Prostate gland (tissue), 2 donors: ENCODE results near the gene BAIAP2. TPM values are rescaled to one million over a fixed set of nuclear protein-coding genes. Genes with fewer than 3 reads are reported as not detected.

Experiments used
- DNase-seq: peaks from one replicate; pipeline ENCODE4 v3.0.0-alpha.2; 2019; ENCODE audit warnings: low spot score
- H3K27ac ChIP-seq, 2 donors: fragments of 200-600 bp; sonication (generic); 2 replicates each; pipeline ENCODE4 v1.5.1; 2017 to 2019
- H3K27me3 ChIP-seq: fragments of 200-600 bp; sonication (generic); replicated peaks from 2 replicates; pipeline ENCODE4 v1.5.1; 2019; ENCODE audit not compliant: insufficient read depth
- H3K36me3 ChIP-seq, 2 donors: fragments of 200-600 bp; sonication (generic); 1 replicate in 1 of 2; 2 replicates in 1 of 2; pipeline versions ENCODE4 v1.5.1 to v1.8.1; 2017 to 2019
- H3K4me1 ChIP-seq: fragments of 200-600 bp; sonication (generic); replicated peaks from 2 replicates; pipeline ENCODE4 v1.5.1; 2019
- H3K4me3 ChIP-seq, 2 donors: fragments of 200-600 bp; sonication (generic); 2 replicates each; pipeline ENCODE4 v1.5.1; 2017 to 2019
- H3K9me3 ChIP-seq: fragments of 200-600 bp; sonication (generic); 2 replicates; pipeline ENCODE4 v1.5.1; 2017
- POLR2A ChIP-seq: fragments of 450-650 bp; IDR thresholded peaks from one replicate; pipeline ENCODE4 v1.6.1; 2016; ENCODE audit warnings: antibody characterized with exemption, mild to moderate bottlenecking
- POLR2AphosphoS5 ChIP-seq: sonication (generic); formaldehyde crosslinking; IDR thresholded peaks from one replicate; pipeline ENCODE4 v1.6.1; 2017; ENCODE audit warnings: antibody characterized with exemption
- WGBS: methylation state at CpG from one replicate; pipeline ENCODE4 v1.1.5; 2018; 5-methylcytosine and 5-hydroxymethylcytosine counted together
- intact Hi-C: fragments of 100-400 bp; cut with DNase I; formaldehyde crosslinking; loops from one replicate; pipeline ENCODE4 v1.14.2; 2022
- total RNA-seq, 2 donors: library from RNA; depleted of rRNA; stranded (reverse); fragments of >200 nt; gene quantifications; one replicate each; pipeline ENCODE4 v1.1.0, GENCODE V29; 2016
- TF ChIP-seq, protein P1 (sequence below), 4 experiments: fragments of 200-600 bp in 2 of 4; fragments of 450-650 bp in 2 of 4; sonication (generic) in 2 of 4; IDR thresholded peaks; 1 replicate in 3 of 4; 2 replicates in 1 of 4; pipeline ENCODE4 v1.5.1; 2016 to 2019; ENCODE audit warnings: antibody characterized with exemption in 4 of 4, mild to moderate bottlenecking in 2 of 4, moderate library complexity in 2 of 4

Gene BAIAP2
- total RNA-seq, 2 donors from 2014 or later = 125 to 148 TPM

DNA sequence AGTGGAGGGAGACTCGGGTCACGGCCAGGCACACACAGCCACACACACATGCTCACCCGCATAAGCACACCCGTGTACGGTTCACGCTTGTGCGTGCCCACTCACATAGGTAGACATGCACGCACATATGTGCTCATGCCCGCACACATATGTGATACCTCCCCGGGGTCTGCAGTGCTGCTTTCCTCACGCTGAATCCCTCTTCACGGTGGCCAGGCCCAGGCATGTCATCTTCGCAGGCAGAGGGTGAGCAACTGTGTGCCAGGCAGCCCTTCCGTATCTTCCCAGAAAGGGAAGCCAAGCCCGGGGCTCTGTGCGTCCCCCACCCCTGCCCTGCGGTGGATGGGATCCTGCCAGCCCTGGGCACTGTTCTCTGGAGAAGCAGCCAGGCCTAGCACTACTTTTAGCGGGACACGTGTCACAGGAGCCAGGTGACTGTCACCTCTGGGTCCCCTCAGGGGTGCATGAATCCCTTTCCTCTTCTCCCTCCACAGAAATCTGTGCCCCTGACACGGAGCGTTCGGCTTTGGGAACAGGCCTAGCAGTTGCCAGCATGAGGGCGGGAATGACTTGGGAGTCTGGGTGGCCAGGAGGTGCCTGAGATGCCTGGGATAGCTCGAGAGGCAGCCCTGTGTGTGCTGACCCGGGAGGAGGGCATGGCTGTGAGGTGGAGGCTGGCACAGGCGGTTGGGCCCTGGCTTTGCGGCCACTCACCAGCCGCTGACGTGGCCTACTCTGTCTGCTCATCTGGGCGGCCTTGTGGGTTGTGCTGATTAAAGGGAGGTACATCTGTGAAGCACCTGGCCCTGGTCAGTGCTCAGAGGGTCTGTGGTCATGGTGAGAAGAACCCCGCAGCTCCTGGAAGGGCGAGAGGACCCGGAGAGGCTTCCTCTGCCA lies 47.5 kb downstream of the BAIAP2 start:
- 48% methylated on average over 31 of the region's 33 CpGs for whole genome bisulfite sequencing
- Histone ChIP-seq H3K27me3 (no peaks in the 10 kb centered on the region), H3K9me3 (no peaks in the 10 kb centered on the region), H3K27ac (peak overlapping the region; percentile 93 to 94), H3K4me1 (peaks cover 55% of the 10 kb centered on the region), H3K36me3 (peaks cover 0 to 6% of the 10 kb centered on the region in 2 donors), H3K4me3 (no peak overlapping the region)
- intact Hi-C loops = no loop called here
- TF ChIP-seq, protein P1, sequence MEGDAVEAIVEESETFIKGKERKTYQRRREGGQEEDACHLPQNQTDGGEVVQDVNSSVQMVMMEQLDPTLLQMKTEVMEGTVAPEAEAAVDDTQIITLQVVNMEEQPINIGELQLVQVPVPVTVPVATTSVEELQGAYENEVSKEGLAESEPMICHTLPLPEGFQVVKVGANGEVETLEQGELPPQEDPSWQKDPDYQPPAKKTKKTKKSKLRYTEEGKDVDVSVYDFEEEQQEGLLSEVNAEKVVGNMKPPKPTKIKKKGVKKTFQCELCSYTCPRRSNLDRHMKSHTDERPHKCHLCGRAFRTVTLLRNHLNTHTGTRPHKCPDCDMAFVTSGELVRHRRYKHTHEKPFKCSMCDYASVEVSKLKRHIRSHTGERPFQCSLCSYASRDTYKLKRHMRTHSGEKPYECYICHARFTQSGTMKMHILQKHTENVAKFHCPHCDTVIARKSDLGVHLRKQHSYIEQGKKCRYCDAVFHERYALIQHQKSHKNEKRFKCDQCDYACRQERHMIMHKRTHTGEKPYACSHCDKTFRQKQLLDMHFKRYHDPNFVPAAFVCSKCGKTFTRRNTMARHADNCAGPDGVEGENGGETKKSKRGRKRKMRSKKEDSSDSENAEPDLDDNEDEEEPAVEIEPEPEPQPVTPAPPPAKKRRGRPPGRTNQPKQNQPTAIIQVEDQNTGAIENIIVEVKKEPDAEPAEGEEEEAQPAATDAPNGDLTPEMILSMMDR (IDR thresholded peaks at IDR 0.05) = no peak
- TF ChIP-seq POLR2AphosphoS5 (peak; percentile 8), POLR2A (no peak)
- no peak for DNase-seq

DNA sequence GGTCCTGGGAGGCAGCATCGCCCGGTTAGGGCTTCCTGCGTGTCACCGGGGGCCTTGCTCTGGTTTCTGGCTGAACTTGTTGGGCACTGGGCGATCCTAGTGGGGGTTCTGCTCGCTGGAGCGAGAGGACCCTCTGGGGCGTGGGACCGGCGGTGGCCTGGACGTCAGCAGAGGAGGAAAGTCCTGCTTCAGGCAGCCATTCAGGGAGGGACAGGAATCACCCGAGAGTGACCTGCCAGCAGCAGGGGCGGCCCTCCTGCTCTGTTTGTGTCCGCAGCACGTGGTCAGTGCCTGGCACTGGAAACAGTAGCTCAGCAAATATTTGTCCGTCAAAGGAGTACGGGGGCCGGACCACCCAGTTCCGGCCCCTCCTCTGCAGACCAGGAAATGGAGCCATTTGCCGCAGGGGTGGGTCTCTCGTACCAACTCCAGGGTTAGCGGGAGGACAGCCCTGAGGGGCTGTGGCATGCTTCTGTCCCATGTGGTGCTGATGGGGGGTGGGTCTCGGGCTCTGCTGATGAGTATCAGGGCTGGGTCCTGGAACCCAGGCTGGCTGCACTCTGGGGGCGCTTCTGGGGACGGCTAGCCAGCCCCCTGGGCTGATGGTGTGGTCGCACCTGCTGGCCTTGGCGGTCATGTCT lies 48.3 kb downstream of the BAIAP2 start:
- intact Hi-C loops = no loop called here
- TF ChIP-seq, protein P1 (IDR thresholded peaks at IDR 0.05) = no peak
- TF ChIP-seq POLR2AphosphoS5 (peak; percentile 84), POLR2A (no peak)
- H3K4me3 ChIP-seq = no peak overlapping the region
- H3K36me3 ChIP-seq = peaks cover 0 to 12% of the 10 kb centered on the region in 2 donors
- no peaks in the 10 kb centered on the region for H3K27me3 ChIP-seq
- 31% methylated on average over 25 of the region's 27 CpGs for WGBS
- peaks cover 55% of the 10 kb centered on the region for H3K4me1 ChIP-seq
- peak; percentile 85 for DNase-seq
- peak overlapping the region; percentile 93 to 94 for H3K27ac ChIP-seq
- no peaks in the 10 kb centered on the region for H3K9me3 ChIP-seq

DNA sequence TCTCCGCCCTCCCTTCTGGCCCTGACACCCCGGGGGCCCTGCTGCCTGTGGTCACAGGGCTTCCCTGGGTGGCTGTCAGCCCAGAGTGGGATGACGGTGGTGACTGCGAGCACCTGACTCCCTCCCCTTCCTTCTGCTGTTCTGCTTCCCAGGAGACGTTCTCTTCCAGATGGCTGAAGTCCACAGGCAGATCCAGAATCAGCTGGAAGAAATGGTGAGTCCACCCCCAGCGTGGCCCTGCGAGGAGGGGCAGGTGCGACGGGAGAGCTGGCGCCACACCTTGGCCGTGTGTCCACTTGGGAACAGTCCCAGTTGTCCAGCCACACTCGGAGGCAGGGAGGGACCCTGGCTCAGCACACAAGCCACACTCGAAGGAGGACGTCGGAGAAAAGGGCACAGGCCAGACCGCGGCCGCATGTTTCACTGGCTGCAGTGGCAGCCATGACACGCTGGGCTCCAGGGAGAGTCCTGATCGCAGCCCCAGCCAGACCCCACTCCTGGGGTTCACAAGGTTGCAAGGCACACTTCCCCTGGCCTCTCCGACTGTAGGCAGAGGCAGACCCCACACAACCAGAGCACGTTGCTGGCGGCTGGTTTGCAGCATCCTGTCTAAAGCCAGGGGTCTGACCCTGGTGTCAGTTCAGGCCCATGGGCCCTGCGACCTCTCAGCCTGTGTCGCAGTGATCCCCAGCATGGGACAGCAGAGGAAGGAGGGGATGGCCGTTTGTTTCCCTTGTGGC lies 49.9 kb downstream of the BAIAP2 start:
- peaks cover 0 to 17% of the 10 kb centered on the region in 2 donors for H3K36me3 ChIP-seq
- peaks cover 55% of the 10 kb centered on the region for H3K4me1 ChIP-seq
- no peak overlapping the region for H3K4me3 ChIP-seq
- H3K27me3 ChIP-seq = no peaks in the 10 kb centered on the region
- intact Hi-C loops = no loop called here
- H3K27ac ChIP-seq = peak overlapping the region; percentile 93 to 94
- TF ChIP-seq, protein P1 (IDR thresholded peaks at IDR 0.05) = no peak
- peak; percentile 94 for TF ChIP-seq POLR2AphosphoS5
- 75% methylated on average over 26 of the region's 26 CpGs for WGBS
- H3K9me3 ChIP-seq = no peaks in the 10 kb centered on the region
- peak; percentile 77 for DNase-seq

DNA sequence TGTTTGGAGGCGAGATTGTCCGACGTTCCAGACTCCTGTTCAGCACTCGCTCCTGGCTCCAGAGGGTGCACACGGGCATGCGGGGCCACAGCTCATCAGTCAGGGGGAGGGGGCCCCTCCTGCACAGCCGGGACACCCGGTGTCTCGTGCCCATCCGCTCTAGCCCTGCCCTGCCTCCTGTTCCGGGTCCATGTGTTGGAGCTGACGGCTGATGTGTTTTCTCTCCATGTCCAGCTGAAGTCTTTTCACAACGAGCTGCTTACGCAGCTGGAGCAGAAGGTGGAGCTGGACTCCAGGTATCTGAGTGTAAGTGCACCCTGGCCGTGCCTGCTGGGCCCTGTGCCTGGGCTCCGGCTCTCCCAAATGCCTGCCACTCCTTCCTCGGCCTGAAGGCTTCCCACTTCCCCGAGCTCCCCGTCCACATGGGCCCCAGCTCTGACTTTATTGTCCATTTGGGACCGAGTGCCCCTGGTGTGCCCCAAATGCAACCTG lies 50.5 kb downstream of the BAIAP2 start:
- H3K9me3 ChIP-seq = no peaks in the 10 kb centered on the region
- no peak overlapping the region for H3K4me3 ChIP-seq
- TF ChIP-seq POLR2AphosphoS5 (no peak), POLR2A (no peak)
- TF ChIP-seq, protein P1 (IDR thresholded peaks at IDR 0.05) = peak in 1 of 4 experiments; percentile 29
- H3K27me3 ChIP-seq = no peaks in the 10 kb centered on the region
- WGBS = 80% methylated on average over 18 of the region's 20 CpGs
- intact Hi-C loops = no loop called here
- DNase-seq = no peak
- peaks cover 55% of the 10 kb centered on the region for H3K4me1 ChIP-seq
- H3K27ac ChIP-seq = peak overlapping the region; percentile 63 to 94
- peaks cover 0 to 17% of the 10 kb centered on the region in 2 donors for H3K36me3 ChIP-seq
